GM12891 (cell line): ENCODE data around the gene WDTC1.
"Not testable (repeated sequence)": the region's sequence is repeated elsewhere in the genome, so short reads cannot be mapped to it uniquely, and the experiment has no call there.

Experiments used
- DNase-seq: peaks from one replicate; pipeline ENCODE4 v3.0.0; 2011; ENCODE audit warnings: low spot score; ENCODE audit not compliant: insufficient read length
- FAIRE-seq: peaks from 2 replicates; lab custom pipeline; 2011; peaks lifted over from hg19 to GRCh38; lab: Jason Lieb, UNC
- PAX5 ChIP-seq: IDR thresholded peaks from 2 replicates; pipeline ENCODE4 v1.6.1; 2011; ENCODE audit warnings: low read length, moderate library complexity, mild to moderate bottlenecking; ENCODE audit not compliant: insufficient read depth, severe bottlenecking
- POLR2A ChIP-seq: IDR thresholded peaks from 2 replicates; pipeline ENCODE4 v1.6.1; 2011; ENCODE audit warnings: low read depth, low read length, control low read depth
- POLR2AphosphoS5 ChIP-seq: IDR thresholded peaks from 2 replicates; pipeline ENCODE4 v1.6.1; 2011; ENCODE audit warnings: low read depth, low read length, control low read depth
- POU2F2 ChIP-seq: IDR thresholded peaks from 2 replicates; pipeline ENCODE4 v1.6.1; 2011; ENCODE audit warnings: low read depth, mild to moderate bottlenecking, control low read depth, low read length, moderate library complexity
- SPI1 ChIP-seq: IDR thresholded peaks from 2 replicates; pipeline ENCODE4 v1.6.1; 2011; ENCODE audit warnings: low read depth, low read length, control low read depth
- TAF1 ChIP-seq: IDR thresholded peaks from 2 replicates; pipeline ENCODE4 v1.6.1; 2011; ENCODE audit warnings: low read depth, low read length, control low read depth

The WDTC1 gene

GRCh38 chr1:27220096-27220495 lies 14.3 kb upstream of the WDTC1 start:
- FAIRE-seq (no peak), DNase-seq (no peak)
- TF ChIP-seq POLR2A (no peak), SPI1 (no peak), PAX5 (no peak), POLR2AphosphoS5 (no peak), POU2F2 (no peak), TAF1 (no peak)

- not testable (repeated sequence) for DNase-seq, FAIRE-seq
Observed at GRCh38 chr1:27220702-27221497, 13.5 kb upstream of the WDTC1 start.

GRCh38 chr1:27225621-27226020 lies 8.8 kb upstream of the WDTC1 start:
- FAIRE-seq (no peak), DNase-seq (no peak)
- TF ChIP-seq PAX5 (no peak), TAF1 (no peak), POLR2AphosphoS5 (no peak)

- no peak for DNase-seq
- FAIRE-seq: no peak
Observed at GRCh38 chr1:27227765-27228164, 6.7 kb upstream of the WDTC1 start.

GRCh38 chr1:27233667-27234048 lies 774 bp upstream of the WDTC1 start:
- FAIRE-seq (no peak), DNase-seq (no peak)
- no peak for TF ChIP-seq POU2F2
- TF ChIP-seq TAF1: no peak
- TF ChIP-seq POLR2A: no peak
- TF ChIP-seq POLR2AphosphoS5: no peak
- no peak for TF ChIP-seq PAX5
- no peak for TF ChIP-seq SPI1

More at GRCh38 chr1:27227765-27228164, 6.7 kb upstream of the WDTC1 start:
- TF ChIP-seq POLR2AphosphoS5: no peak
- TF ChIP-seq TAF1: no peak
- no peak for TF ChIP-seq PAX5
- TF ChIP-seq POLR2A: no peak
- no peak for TF ChIP-seq POU2F2
- no peak for TF ChIP-seq SPI1

- FAIRE-seq: peak; percentile 9
- no peak for DNase-seq
- TF ChIP-seq POLR2A (no peak), POU2F2 (no peak), PAX5 (no peak), SPI1 (no peak), POLR2AphosphoS5 (no peak), TAF1 (no peak)
Observed at GRCh38 chr1:27235827-27236226, 1.4 kb downstream of the WDTC1 start.

GRCh38 chr1:27237112-27237511 lies 2.7 kb downstream of the WDTC1 start:
- TF ChIP-seq TAF1 (no peak), POLR2AphosphoS5 (no peak), SPI1 (no peak)
- DNase-seq: no peak
- FAIRE-seq: no peak

GRCh38 chr1:27238032-27238431 lies 3.6 kb downstream of the WDTC1 start:
- DNase-seq (no peak), FAIRE-seq (no peak)
- no peak for TF ChIP-seq SPI1
- no peak for TF ChIP-seq POLR2AphosphoS5
- TF ChIP-seq POLR2A: no peak
- TF ChIP-seq TAF1: no peak
- TF ChIP-seq PAX5: no peak
- no peak for TF ChIP-seq POU2F2

GRCh38 chr1:27241677-27242076 lies 7.2 kb downstream of the WDTC1 start:
- no peak for DNase-seq
- no peak for TF ChIP-seq POLR2A
- TF ChIP-seq SPI1: no peak
- no peak for TF ChIP-seq POLR2AphosphoS5
- no peak for TF ChIP-seq TAF1
- TF ChIP-seq PAX5: no peak
- TF ChIP-seq POU2F2: no peak
- no peak for FAIRE-seq

GRCh38 chr1:27243665-27244064 lies 9.2 kb downstream of the WDTC1 start:
- DNase-seq: not testable (repeated sequence)

GRCh38 chr1:27246194-27246593 lies 11.8 kb downstream of the WDTC1 start:
- TF ChIP-seq SPI1: no peak
- no peak for TF ChIP-seq POLR2AphosphoS5
- no peak for TF ChIP-seq POLR2A
- no peak for TF ChIP-seq POU2F2
- no peak for TF ChIP-seq PAX5
- TF ChIP-seq TAF1: no peak

More at GRCh38 chr1:27243665-27244064, 9.2 kb downstream of the WDTC1 start:
- not testable (repeated sequence) for FAIRE-seq

More at GRCh38 chr1:27246194-27246593, 11.8 kb downstream of the WDTC1 start:
- DNase-seq (no peak), FAIRE-seq (no peak)
